Measurements from ENCODE around the gene IGF2R. TPM values are rescaled to one million over a fixed set of nuclear protein-coding genes. Genes with fewer than 3 reads are reported as not detected.

The IGF2R gene
- total and polyA plus RNA-seq, 2 of the 13 experiments (the other 11 are each of a cell fraction or from before 2014, with no cell fraction given), result 38.3 to 70.0 TPM

GRCh38 chr6:159969921-159970320 is 1.0 kb downstream of the IGF2R start (continued):
- no peak for TF ChIP-seq NFAT5 (CRISPR knock-in tag; IDR thresholded peaks at IDR 0.05)
- 0 out of 2 replicates have a peak, but pooled peaks have one; percentile 45 for TF ChIP-seq GTF2F1 (IDR thresholded peaks at IDR 0.05; ENCODE audit: low read length)
- peak; percentile 42 for TF ChIP-seq FOSL2 (CRISPR knock-in tag; IDR thresholded peaks at IDR 0.05)
- TF ChIP-seq ZFX (CRISPR knock-in tag; IDR thresholded peaks at IDR 0.05; ENCODE audit: low read depth), result no peak; the same call in 1 of the 2 replicates
- TF ChIP-seq HNF4A (CRISPR knock-in tag; IDR thresholded peaks at IDR 0.05), result peak; percentile 46
- TF ChIP-seq TEF (CRISPR knock-in tag; IDR thresholded peaks at IDR 0.05), result peak; percentile 99
- TF ChIP-seq PAF1 (CRISPR knock-in tag; IDR thresholded peaks at IDR 0.05), result no peak
- no peak; the same call in 1 of the 2 replicates for TF ChIP-seq ZKSCAN8 (CRISPR knock-in tag; IDR thresholded peaks at IDR 0.05; ENCODE audit: borderline replicate concordance)
- peak; percentile 21; the same call in 1 of the 2 replicates for TF ChIP-seq RERE (CRISPR knock-in tag; IDR thresholded peaks at IDR 0.05; ENCODE audit: low read depth)
- TF ChIP-seq FOXP4 (CRISPR knock-in tag; IDR thresholded peaks at IDR 0.05), result peak; percentile 15; the same call in 1 of the 2 replicates
- no peak for TF ChIP-seq SIX4 (CRISPR knock-in tag; IDR thresholded peaks at IDR 0.05)
- TF ChIP-seq RXRB (CRISPR knock-in tag; IDR thresholded peaks at IDR 0.05; ENCODE audit: borderline replicate concordance), result peak; percentile 65; the same call in 1 of the 2 replicates
- TF ChIP-seq NR2F2 (IDR thresholded peaks at IDR 0.05; ENCODE audit: borderline replicate concordance, low read depth), result peak; percentile 37; the same call in 1 of the 2 replicates
- peak; percentile 37 for TF ChIP-seq RBM22 (optimal IDR thresholded peaks at IDR 0.05; ENCODE audit: low read length)

All from HepG2 (cell line).